RPMI7951 (cell line): ENCODE data around the gene ZFYVE9. TPM values are rescaled to one million over a fixed set of nuclear protein-coding genes. Genes with fewer than 3 reads are reported as not detected.
"Not testable (repeated sequence)": the region's sequence is repeated elsewhere in the genome, so short reads cannot be mapped to it uniquely, and the experiment has no call there.

Experiments used
- DNase-seq: peaks from one replicate; pipeline ENCODE4 v3.0.0-alpha.2; 2012; ENCODE audit warnings: low read depth
- total RNA-seq: library from RNA; depleted of rRNA; stranded (reverse); fragments of >200 nt; shearing (Covaris generic); gene quantifications from 2 replicates; pipeline ENCODE4 v1.2.3, GENCODE V29; 2014; rRNA removed

ZFYVE9 gene, protein sequence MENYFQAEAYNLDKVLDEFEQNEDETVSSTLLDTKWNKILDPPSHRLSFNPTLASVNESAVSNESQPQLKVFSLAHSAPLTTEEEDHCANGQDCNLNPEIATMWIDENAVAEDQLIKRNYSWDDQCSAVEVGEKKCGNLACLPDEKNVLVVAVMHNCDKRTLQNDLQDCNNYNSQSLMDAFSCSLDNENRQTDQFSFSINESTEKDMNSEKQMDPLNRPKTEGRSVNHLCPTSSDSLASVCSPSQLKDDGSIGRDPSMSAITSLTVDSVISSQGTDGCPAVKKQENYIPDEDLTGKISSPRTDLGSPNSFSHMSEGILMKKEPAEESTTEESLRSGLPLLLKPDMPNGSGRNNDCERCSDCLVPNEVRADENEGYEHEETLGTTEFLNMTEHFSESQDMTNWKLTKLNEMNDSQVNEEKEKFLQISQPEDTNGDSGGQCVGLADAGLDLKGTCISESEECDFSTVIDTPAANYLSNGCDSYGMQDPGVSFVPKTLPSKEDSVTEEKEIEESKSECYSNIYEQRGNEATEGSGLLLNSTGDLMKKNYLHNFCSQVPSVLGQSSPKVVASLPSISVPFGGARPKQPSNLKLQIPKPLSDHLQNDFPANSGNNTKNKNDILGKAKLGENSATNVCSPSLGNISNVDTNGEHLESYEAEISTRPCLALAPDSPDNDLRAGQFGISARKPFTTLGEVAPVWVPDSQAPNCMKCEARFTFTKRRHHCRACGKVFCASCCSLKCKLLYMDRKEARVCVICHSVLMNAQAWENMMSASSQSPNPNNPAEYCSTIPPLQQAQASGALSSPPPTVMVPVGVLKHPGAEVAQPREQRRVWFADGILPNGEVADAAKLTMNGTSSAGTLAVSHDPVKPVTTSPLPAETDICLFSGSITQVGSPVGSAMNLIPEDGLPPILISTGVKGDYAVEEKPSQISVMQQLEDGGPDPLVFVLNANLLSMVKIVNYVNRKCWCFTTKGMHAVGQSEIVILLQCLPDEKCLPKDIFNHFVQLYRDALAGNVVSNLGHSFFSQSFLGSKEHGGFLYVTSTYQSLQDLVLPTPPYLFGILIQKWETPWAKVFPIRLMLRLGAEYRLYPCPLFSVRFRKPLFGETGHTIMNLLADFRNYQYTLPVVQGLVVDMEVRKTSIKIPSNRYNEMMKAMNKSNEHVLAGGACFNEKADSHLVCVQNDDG (N-terminal part only)
- total RNA-seq: 13.6 and 13.8 TPM in 2 replicates

- DNase-seq: peak; percentile 75
Measured at GRCh38 chr1:52141513-52142219, at the start of gene ZFYVE9. Gene ZFYVE9 (plus strand): TSS chr1:52142089. CDS start chr1:52233207, 91,118 bp downstream.

GRCh38 chr1:52094300-52094699 lies 47.6 kb upstream of the ZFYVE9 start:
- not testable (repeated sequence) for DNase-seq

DNA sequence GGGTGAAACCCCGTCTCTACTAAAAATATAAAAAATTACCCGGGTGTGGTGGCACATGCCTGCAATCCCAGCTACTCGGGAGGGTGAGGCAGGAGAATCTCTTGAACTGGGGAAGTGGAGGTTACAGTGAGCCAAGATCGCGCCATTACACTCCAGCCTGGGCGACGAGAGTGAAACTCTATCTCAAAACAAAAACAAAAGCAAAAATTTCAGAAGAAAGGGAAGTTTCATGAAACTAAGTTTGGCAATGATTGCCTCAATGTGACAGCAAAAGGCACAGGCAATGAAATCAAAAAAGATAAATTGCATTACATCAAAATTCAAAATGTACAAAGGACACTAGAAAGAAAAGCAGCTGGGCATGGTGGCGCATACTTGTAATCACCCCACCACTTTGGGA lies 45.7 kb upstream of the ZFYVE9 start:
- no peak for DNase-seq

- DNase-seq: no peak
Measured at GRCh38 chr1:52098139-52098871, 43.6 kb upstream of the ZFYVE9 start.

GRCh38 chr1:52102336-52103013 lies 39.4 kb upstream of the ZFYVE9 start:
- DNase-seq: no peak

GRCh38 chr1:52111492-52111891 lies 30.4 kb upstream of the ZFYVE9 start:
- DNase-seq: no peak

DNA sequence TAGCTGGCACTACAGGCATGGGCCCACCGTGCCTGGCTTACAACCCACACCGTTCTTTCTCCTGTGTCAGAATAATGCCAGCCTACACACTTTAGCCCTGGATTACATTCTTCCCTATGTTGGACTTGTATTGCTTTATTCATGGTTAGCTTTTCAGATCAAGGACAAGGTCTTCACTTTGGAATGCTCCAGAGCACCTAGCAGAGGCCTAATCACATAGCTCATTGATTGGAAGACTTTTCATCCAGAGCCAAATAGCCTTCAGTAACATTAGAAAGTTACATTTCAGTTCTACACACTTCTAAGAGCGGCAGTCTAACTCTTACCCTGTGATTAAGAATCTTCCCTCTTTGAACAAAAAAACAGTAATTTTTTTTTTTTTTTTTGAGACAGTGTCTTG lies 29.4 kb upstream of the ZFYVE9 start:
- DNase-seq: no peak

DNA sequence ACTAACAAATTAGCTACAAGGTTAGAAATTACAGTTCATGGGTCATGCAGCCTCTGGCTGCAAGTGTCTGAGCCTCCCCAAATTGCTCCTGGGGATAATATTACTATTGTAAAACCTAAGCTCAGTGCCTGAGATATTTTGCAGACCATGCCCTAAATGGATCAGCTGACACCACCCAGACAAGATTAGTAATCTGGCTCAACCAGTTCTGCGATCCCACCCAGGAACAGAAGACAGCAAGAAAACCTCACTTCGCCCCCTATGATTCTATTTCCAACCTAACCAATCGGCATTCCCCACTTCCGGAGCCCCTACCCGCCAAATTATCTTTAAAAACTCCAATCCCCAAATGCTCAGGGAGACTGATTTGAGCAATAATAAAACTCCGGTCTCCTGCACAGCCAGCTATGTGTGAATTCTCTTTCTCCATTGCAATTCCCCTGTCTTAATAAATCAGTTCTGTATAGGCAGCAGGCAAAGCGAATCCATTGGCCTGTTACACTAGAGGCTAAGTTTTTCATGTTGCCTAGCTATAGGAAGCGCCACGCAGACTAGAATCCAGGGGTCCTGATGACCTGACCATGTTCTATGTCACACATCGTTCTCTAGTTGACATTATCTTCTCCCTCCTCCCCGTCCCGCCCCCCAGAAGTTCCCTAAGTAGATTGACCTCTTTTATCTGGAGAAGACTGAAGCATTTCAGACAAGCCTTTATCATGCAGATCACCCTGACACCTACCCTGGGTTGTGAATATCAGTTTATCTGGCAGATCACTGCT lies 22.4 kb upstream of the ZFYVE9 start:
- DNase-seq: no peak

- no peak for DNase-seq
Measured at GRCh38 chr1:52122384-52122783, 19.5 kb upstream of the ZFYVE9 start.

DNA sequence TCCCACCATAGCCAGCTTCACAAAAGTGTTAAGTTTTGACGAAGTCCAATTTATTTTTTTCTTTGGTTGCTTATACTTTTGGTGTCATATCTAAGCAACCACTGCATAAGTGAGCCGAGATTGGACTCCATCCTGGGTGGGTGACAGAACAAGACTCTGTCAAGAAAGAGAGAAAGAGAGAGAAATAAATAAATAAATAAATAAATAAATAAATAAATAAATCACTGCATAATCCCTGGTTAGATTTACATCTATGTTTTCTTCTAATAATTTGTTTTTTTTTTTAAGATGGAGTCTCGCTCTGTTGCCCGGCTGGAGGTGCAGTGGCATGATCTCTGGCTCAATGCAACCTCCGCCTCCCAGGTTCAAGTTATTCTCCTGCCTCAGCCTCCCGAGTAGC lies 18.3 kb upstream of the ZFYVE9 start:
- no peak for DNase-seq

DNA sequence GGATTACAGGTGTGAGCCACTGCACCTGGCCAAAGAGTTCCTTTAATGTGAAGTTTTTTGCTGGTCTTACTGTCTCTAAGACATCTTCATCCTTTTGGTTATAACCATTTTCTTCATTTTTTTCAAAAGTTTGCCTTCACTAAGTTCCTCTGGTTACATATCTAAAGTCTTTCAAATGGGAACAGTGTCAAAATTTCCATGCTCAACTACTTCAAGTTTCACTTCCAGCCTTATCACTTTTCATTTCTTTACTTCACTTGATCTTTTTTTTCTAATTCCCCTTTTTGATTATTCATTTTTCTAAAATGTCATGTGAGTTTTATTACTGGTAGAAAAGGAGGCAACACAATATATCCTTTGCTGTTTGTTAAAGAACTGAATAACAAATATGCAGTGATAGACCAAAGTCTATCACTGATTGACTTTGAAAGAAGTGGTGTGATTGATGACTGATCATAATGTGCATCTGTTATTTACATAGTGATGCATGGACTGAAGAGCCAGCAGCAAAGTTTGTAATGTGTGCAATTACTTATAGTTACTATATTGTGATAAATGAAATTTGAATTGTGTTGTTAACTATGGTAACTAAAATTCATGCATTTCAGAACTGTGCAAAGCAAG lies 16.0 kb upstream of the ZFYVE9 start:
- no peak for DNase-seq

GRCh38 chr1:52127181-52128180 lies 14.4 kb upstream of the ZFYVE9 start:
- DNase-seq: peak; percentile 57

DNA sequence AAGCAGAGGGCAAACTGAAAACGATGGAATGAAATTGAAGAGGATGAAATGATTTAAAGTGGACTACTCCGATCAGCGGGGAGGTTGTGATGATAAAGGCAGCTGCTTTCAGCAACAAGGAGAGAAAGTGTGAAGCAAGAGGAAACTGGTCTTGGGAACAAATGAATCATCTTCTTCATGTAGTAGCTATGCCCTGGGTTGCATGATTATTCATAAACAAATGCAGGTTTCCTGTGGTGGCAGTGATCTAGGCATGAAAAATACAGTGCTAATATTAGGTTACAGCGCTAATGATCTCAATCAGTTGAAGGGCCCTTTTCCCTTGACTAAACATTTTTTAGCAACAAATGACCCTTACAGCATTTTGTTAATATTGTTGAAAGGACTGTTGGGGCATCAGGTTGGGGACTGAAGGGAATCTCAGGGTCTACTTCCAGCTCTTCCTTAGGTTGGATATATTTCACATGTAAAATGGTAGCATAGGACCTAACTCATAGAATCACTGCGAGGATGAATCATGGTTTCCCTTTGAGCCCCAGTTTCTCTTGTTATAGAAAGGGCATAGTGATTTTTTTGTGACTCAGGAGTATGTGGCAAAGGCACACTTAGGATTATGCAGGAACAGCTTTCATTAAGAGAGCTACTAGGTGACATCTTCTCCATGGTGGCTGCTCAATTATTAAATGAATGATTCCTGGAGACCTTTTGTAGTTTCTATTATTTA lies 1.9 kb upstream of the ZFYVE9 start:
- DNase-seq: peak; percentile 69

- DNase-seq: no peak
Measured at GRCh38 chr1:52140633-52141512, 1.0 kb upstream of the ZFYVE9 start.

GRCh38 chr1:52142220-52143183 lies 613 bp downstream of the ZFYVE9 start:
- DNase-seq: peak; percentile 62
